HG02678 (cell line): ENCODE measurements around the gene LMF1.
"Not testable (repeated sequence)": the region's sequence is repeated elsewhere in the genome, so short reads cannot be mapped to it uniquely, and the experiment has no call there.

Experiments
- ATAC-seq: cut with Tn5 transposase; IDR thresholded peaks from one replicate; pipeline ENCODE4 v1.9.1; 2021; ENCODE audit warnings: mild to moderate bottlenecking, moderate library complexity; ENCODE audit not compliant: unreplicated experiment

Gene LMF1

GRCh38 chr16:973366-973765, 2.6 kb upstream of the LMF1 start:
- ATAC-seq = no peak

GRCh38 chr16:972316-973002, 1.7 kb upstream of the LMF1 start:
- no peak for ATAC-seq

GRCh38 chr16:971981-972315, 1.2 kb upstream of the LMF1 start:
- ATAC-seq = no peak

- no peak for ATAC-seq
These were observed 760 bp upstream of the LMF1 start for GRCh38 chr16:971582-971905.

- peak; percentile 14 for ATAC-seq
These were observed 408 bp downstream of the LMF1 start for GRCh38 chr16:970386-970765.

GRCh38 chr16:969508-970385, 1.0 kb downstream of the LMF1 start:
- ATAC-seq = no peak

GRCh38 chr16:968620-969019, 2.2 kb downstream of the LMF1 start:
- ATAC-seq = no peak

GRCh38 chr16:967546-968295, 3.1 kb downstream of the LMF1 start:
- no peak for ATAC-seq

GRCh38 chr16:967077-967541, 3.7 kb downstream of the LMF1 start:
- no peak for ATAC-seq

GRCh38 chr16:966505-966904, 4.3 kb downstream of the LMF1 start:
- ATAC-seq = no peak

GRCh38 chr16:966035-966434, 4.7 kb downstream of the LMF1 start:
- ATAC-seq = no peak

- no peak for ATAC-seq
These were observed 5.3 kb downstream of the LMF1 start for GRCh38 chr16:965487-965886.

GRCh38 chr16:965036-965395, 5.8 kb downstream of the LMF1 start:
- no peak for ATAC-seq

GRCh38 chr16:964356-965035, 6.3 kb downstream of the LMF1 start:
- ATAC-seq = no peak

GRCh38 chr16:963913-964312, 6.9 kb downstream of the LMF1 start:
- no peak for ATAC-seq

- no peak for ATAC-seq
These were observed 7.6 kb downstream of the LMF1 start for GRCh38 chr16:962901-963814.

- ATAC-seq = no peak
These were observed 8.4 kb downstream of the LMF1 start for GRCh38 chr16:962366-962765.

GRCh38 chr16:959232-960040, 11.3 kb downstream of the LMF1 start:
- no peak for ATAC-seq

- ATAC-seq = not testable (repeated sequence)
These were observed 15.0 kb downstream of the LMF1 start for GRCh38 chr16:955766-956165.
